ENCODE data around the gene BTN3A1.

GRCh38 chr6:26447257-26447656, 45.2 kb downstream of the BTN3A1 start:
- TF ChIP-seq KDM1A (CRISPR knock-in tag; IDR thresholded peaks at IDR 0.05) = no peak
- TF ChIP-seq, protein P1, sequence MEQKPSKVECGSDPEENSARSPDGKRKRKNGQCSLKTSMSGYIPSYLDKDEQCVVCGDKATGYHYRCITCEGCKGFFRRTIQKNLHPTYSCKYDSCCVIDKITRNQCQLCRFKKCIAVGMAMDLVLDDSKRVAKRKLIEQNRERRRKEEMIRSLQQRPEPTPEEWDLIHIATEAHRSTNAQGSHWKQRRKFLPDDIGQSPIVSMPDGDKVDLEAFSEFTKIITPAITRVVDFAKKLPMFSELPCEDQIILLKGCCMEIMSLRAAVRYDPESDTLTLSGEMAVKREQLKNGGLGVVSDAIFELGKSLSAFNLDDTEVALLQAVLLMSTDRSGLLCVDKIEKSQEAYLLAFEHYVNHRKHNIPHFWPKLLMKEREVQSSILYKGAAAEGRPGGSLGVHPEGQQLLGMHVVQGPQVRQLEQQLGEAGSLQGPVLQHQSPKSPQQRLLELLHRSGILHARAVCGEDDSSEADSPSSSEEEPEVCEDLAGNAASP (CRISPR knock-in tag; IDR thresholded peaks at IDR 0.05; ENCODE audit: borderline replicate concordance) = no peak
